Colonic mucosa (tissue), 4 donors: Measurements from ENCODE around the gene CCDC89. TPM values are rescaled to one million over a fixed set of nuclear protein-coding genes. Genes with fewer than 3 reads are reported as not detected.

Experiments
- DNase-seq: peaks from one replicate; pipeline ENCODE4 v3.0.0-alpha.2; 2020
- H3K27ac ChIP-seq: fragments of 200-600 bp; one replicate; pipeline ENCODE4 v1.8.0; 2021
- H3K27me3 ChIP-seq: fragments of 200-600 bp; one replicate; pipeline ENCODE4 v1.8.0; 2021
- H3K36me3 ChIP-seq: fragments of 200-600 bp; one replicate; pipeline ENCODE4 v1.8.0; 2021
- H3K4me1 ChIP-seq: fragments of 200-600 bp; one replicate; pipeline ENCODE4 v1.8.0; 2021; ENCODE audit warnings: mild to moderate bottlenecking
- H3K4me3 ChIP-seq: fragments of 200-600 bp; one replicate; pipeline ENCODE4 v1.8.0; 2021
- H3K9ac ChIP-seq, 2 donors: one replicate each; pipeline ENCODE4 v1.7.0; 2013; ENCODE audit warnings: control low read depth in 2 of 2, low read depth in 2 of 2, low read length in 2 of 2
- H3K9me3 ChIP-seq: fragments of 200-600 bp; one replicate; pipeline ENCODE4 v1.8.0; 2021
- intact Hi-C: fragments of 100-400 bp; cut with DNase I; formaldehyde crosslinking; loops from one replicate; pipeline ENCODE4 v1.14.1; 2022
- total RNA-seq, 2 donors: library from RNA; stranded (reverse); fragmentation: NEBNext Ultra II Directional in 1 of 2; extraction: Animal tissue kit (Norgen Biotek cat#: 25700) in 1 of 2; gene quantifications; one replicate each; pipeline ENCODE4 v1.2.1, GENCODE V29; 2021
- TF ChIP-seq, protein P1 (sequence below): fragments of 200-600 bp; IDR thresholded peaks from one replicate; pipeline ENCODE4 v1.8.0; 2022; ENCODE audit warnings: antibody characterized with exemption, mild to moderate bottlenecking
- donor health status: healthy.
- donor health status: DM: no; HTN: no; CAD: no.
- donor health status: DM: no; HTN: no; CAD: no.

The CCDC89 gene
- total RNA-seq, 2 donors from 2014 or later = 1.4 to 1.7 TPM

DNA sequence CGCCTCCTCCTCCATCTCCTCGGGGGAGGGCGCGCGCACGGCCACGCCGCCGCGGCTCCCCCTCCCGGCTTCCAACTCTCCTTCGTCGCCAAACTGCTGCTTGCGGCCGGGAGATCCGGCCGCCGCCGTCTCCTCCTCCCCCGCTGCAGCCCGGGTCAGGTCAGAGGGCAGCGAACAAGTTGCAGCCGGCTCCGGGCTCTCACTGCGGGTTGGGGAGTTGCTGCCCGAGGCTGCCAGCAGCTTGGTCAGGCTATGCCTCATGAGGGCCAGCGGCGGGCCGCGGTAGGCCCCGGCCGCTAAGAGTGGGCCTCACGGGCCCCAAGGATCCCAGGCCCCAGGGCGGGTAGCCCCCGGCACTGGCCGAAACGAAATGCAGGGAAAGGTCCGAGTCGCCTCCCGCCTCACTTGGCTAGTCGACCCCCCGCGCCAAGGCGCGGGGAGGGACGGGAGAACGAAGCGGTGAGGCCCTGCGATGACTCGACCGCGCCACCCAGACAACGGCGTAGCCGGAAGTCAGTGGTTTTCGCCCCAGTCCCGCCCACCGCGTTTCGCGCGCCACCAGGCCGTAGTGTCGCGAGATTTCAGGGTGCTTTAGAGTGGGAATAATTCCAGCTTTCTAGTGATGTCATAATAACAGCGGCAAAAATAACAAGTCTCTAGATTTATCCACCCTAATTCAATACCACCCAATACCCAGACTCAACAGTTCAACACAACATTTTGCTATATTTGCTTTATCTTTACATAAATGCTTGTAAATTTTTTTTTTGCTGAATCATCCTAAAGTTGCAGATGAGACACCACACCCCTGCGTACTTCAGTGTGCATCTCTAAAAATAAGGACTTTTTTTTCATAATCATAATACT, 21.1 kb downstream of the CCDC89 start, which contains the start of gene CREBZF:
Gene CREBZF, minus strand, starts transcription at position 515 of the 867 bp plus-strand sequence. Its CDS starts 254 bp downstream, at position 261.
- Histone ChIP-seq H3K27me3 (no peaks in the 10 kb centered on the region), H3K4me1 (no peaks in the 10 kb centered on the region), H3K4me3 (peak within 1 kb of the TSS; percentile 86), H3K36me3 (no peaks in the 10 kb centered on the region), H3K9me3 (no peaks in the 10 kb centered on the region), H3K9ac (peak within 1 kb of the TSS; percentile 78 to 94), H3K27ac (peak within 1 kb of the TSS; percentile 97)
- intact Hi-C loops = no loop called here
- TF ChIP-seq, protein P1, sequence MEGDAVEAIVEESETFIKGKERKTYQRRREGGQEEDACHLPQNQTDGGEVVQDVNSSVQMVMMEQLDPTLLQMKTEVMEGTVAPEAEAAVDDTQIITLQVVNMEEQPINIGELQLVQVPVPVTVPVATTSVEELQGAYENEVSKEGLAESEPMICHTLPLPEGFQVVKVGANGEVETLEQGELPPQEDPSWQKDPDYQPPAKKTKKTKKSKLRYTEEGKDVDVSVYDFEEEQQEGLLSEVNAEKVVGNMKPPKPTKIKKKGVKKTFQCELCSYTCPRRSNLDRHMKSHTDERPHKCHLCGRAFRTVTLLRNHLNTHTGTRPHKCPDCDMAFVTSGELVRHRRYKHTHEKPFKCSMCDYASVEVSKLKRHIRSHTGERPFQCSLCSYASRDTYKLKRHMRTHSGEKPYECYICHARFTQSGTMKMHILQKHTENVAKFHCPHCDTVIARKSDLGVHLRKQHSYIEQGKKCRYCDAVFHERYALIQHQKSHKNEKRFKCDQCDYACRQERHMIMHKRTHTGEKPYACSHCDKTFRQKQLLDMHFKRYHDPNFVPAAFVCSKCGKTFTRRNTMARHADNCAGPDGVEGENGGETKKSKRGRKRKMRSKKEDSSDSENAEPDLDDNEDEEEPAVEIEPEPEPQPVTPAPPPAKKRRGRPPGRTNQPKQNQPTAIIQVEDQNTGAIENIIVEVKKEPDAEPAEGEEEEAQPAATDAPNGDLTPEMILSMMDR = no peak
- peak; percentile 97 for DNase-seq

DNA sequence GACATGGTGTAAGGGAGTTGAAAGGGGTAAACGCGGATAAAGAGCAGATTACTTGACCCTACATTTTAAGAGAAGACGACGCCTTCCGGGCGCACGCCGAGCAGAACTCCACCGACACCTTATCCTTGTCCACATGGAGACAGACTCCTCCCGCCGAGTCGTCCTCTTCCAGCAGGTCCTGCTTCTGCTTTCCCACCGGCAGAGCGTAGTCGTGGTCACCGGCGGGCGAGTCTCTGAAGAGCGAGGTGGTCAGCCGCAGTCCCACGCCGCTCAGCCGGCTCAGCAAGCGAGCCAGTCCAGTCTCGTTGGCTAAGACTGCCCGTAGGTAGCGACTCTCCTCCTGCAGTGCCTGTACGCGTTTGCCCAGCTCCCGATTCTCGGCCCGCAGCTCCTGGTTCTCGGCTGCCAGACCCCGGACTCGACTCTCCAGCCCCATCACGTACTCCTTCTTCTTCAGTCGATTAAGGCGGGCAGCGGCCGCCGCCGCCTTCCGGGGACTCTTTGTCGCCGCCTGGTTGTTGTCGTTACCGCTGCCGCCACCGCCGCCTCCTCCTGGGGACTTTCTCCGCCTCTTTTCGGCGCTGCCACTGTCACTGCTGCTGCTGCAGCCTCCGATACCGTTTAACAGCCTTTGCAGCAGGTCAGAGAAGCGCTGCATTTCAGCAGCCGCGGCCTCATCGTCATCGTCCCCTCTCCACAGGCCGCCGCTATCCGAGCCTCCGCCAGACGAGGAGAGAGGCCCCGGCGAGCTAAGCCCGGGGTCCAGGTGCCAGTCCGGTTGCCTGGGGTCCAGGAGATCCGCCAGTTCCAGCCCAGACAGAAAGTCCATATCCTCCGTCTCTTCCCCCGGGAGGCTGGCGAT, 22.0 kb downstream of the CCDC89 start:
- peak overlapping the region; percentile 86 for H3K4me3 ChIP-seq

DNA sequence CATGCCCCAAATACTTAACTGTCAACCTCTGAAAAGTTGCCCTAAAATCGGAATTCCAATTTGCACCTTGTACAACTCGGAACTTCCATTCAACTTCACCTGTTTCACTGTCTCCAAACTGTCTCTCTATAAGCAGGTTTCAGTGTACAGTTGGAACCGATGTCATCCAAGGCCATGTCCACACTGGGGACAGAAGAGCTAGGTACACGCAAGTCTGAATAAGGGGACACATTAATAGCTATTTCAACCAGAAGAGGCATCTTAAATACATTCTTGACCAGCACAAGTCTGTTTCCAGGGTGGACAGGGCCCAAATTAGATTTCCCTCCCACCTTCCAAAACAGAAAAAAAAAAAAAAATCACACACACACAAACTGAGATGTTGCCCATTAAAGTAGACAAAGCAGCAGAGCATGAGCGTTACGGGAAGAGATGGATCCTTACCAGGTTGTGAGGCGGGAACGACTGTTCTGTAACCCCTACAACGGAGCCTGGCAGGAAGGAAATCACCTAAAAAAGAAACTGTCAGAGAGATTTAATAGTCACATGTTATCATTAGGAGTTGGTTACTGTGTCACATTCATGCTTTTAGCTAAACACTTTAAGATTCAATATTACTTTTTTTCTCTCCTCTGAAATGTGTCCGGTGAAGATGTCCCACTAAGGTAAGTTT, 22.8 kb downstream of the CCDC89 start:
- no peaks in the 10 kb centered on the region for H3K9me3 ChIP-seq
- peak overlapping the region; percentile 86 for H3K4me3 ChIP-seq
- TF ChIP-seq, protein P1 = no peak
- H3K27ac ChIP-seq = peak overlapping the region; percentile 97
- peak overlapping the region; percentile 78 to 94 for H3K9ac ChIP-seq
- intact Hi-C loops = no loop called here
- DNase-seq = no peak
- H3K4me1 ChIP-seq = no peaks in the 10 kb centered on the region
- no peaks in the 10 kb centered on the region for H3K36me3 ChIP-seq
- no peaks in the 10 kb centered on the region for H3K27me3 ChIP-seq

More for the DNA sequence above, 22.0 kb downstream of the CCDC89 start:
- Histone ChIP-seq H3K36me3 (no peaks in the 10 kb centered on the region), H3K9ac (peak overlapping the region; percentile 78 to 94), H3K9me3 (no peaks in the 10 kb centered on the region), H3K27ac (peak overlapping the region; percentile 97), H3K27me3 (no peaks in the 10 kb centered on the region), H3K4me1 (no peaks in the 10 kb centered on the region)
- DNase-seq = peak; percentile 85
- intact Hi-C loops = no loop called here
- TF ChIP-seq, protein P1 = peak; percentile 56

DNA sequence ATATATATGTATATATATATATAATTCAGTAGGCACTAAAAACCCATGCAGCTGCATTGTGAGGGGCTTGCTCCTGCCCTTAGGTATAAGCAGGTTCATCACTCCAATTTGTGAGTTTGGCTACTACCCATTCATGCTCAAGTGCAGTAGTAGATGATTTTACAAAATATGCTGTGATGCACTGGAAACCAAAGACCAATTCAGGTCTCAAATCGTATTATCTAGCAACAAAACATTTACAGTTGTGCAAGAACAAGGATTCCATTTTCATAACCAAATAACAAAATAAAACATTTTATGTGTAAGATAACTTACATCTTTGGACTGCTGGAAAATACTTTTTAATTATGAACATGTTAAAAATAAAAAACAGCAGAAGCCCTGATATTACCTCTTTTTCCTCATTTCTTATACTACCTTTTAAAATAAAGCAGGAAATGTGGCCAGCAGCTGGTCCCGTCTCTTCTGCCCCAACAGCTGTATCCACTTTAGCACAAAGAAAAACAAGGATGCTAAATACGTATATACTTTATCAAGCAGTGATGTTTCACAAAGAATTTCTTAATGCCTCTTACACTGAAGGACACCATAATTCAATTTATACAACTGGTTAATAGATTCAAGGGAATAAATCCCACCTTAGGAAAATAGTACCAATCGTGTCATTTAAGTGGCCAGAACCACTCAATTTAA, 23.9 kb downstream of the CCDC89 start:
- Histone ChIP-seq H3K9me3 (no peaks in the 10 kb centered on the region), H3K36me3 (peaks cover 8% of the 10 kb centered on the region), H3K27me3 (no peaks in the 10 kb centered on the region), H3K27ac (no peak overlapping the region), H3K4me3 (peak overlapping the region; percentile 86), H3K4me1 (no peaks in the 10 kb centered on the region), H3K9ac (peak overlapping the region in 1 of 2 donors; percentile 15)
- no peak for DNase-seq
- TF ChIP-seq, protein P1 = no peak
- intact Hi-C loops = no loop called here
